HCT116 (cell line): ENCODE measurements around the gene HTRA2. TPM values are rescaled to one million over a fixed set of nuclear protein-coding genes. Genes with fewer than 3 reads are reported as not detected.

Experiments
- ATAC-seq: fragments of 200-7000 bp; cut with Tn5 transposase; 2 replicates; pipeline ENCODE4 v1.9.1; 2020; ENCODE audit warnings: mild to moderate bottlenecking, moderate library complexity
- BruUV-seq: library from RNA; stranded (reverse); fragments of 400-500 nt; replicated peaks from 2 replicates; lab custom pipeline; 2021; lab: Mats Ljungman, UMichigan
- CTCF ChIA-PET: fragments of 300-600 bp; sonication (Branson Sonifier 250); formaldehyde crosslinking; loops from one replicate; lab custom pipeline; 2021; ENCODE audit warnings: antibody characterized with exemption; lab: Charles Lee
- POLR2A ChIA-PET: fragments of 300-600, 350-600 bp; sonication (Branson Sonifier 250); formaldehyde crosslinking; loops from one replicate; lab custom pipeline; 2021; ENCODE audit warnings: antibody characterized with exemption; lab: Charles Lee
- RAD21 ChIA-PET, 2 experiments: fragments of 300-600 bp; sonication (Branson Sonifier 250); formaldehyde crosslinking; loops; one replicate each; lab custom pipeline; 2023; ENCODE audit warnings: low total read pairs in 2 of 2; ENCODE audit not compliant: uncharacterized antibody in 2 of 2, unreplicated experiment in 2 of 2, low non-redundant PET in 1 of 2; lab: Charles Lee
- DNase-seq: peaks from one replicate; pipeline ENCODE4 v3.0.0-alpha.2; 2010; ENCODE audit warnings: low read depth, low spot score
- H2AFZ ChIP-seq: fragments of 200-600 bp; shearing (Covaris generic), sonication (generic); 2 replicates; pipeline ENCODE4 v1.6.1; 2017; ENCODE audit warnings: low read depth, mixed run types, mixed read lengths, antibody characterized with exemption, low read length; ENCODE audit not compliant: poor library complexity, severe bottlenecking
- H3K27ac ChIP-seq: 2 replicates; pipeline ENCODE4 v1.5.1; 2012; ENCODE audit warnings: low read depth, low read length
- H3K27me3 ChIP-seq: fragments of 200-600 bp; sonication (generic); 2 replicates; pipeline ENCODE4 v1.6.1; 2016; ENCODE audit warnings: mixed run types, low read length, mixed read lengths; ENCODE audit not compliant: insufficient read depth
- H3K36me3 ChIP-seq, 2 experiments: fragments of 200-500 bp in 1 of 2; fragments of 200-600 bp in 1 of 2; sonication (Bioruptor generic) in 1 of 2; sonication (generic) in 1 of 2; 2 replicates each; pipeline versions ENCODE4 v1.5.1 to v1.6.1; 2014 to 2016; ENCODE audit warnings: low read length in 2 of 2, inconsistent platforms in 1 of 2, mixed read lengths in 1 of 2, mixed run types in 1 of 2; ENCODE audit not compliant: insufficient read depth in 2 of 2, control insufficient read depth in 1 of 2
- H3K4me1 ChIP-seq, 2 experiments: fragments of 200-600 bp in 1 of 2; sonication (generic) in 1 of 2; 2 replicates each; pipeline versions ENCODE4 v1.5.1 to v1.6.1; 2012 to 2017; ENCODE audit warnings: low read length in 2 of 2, inconsistent platforms in 1 of 2, mild to moderate bottlenecking in 1 of 2, mixed read lengths in 1 of 2, mixed run types in 1 of 2, moderate library complexity in 1 of 2; ENCODE audit not compliant: insufficient read depth in 2 of 2, control insufficient read depth in 1 of 2
- H3K4me2 ChIP-seq: fragments of 200-600 bp; sonication (generic); 2 replicates; pipeline ENCODE4 v1.6.1; 2017; ENCODE audit warnings: mixed run types, low read length, mixed read lengths
- H3K4me3 ChIP-seq, 2 experiments: fragments of 200-600 bp in 1 of 2; sonication (generic) in 1 of 2; replicated peaks in 1 of 2; 2 replicates each; pipeline ENCODE4 v1.5.1; 2011 to 2016; ENCODE audit warnings: low read length in 2 of 2, control low read depth in 1 of 2, low read depth in 1 of 2, mild to moderate bottlenecking in 1 of 2, mixed read lengths in 1 of 2, mixed run types in 1 of 2
- H3K79me2 ChIP-seq: fragments of 200-600 bp; sonication (generic); 2 replicates; pipeline ENCODE4 v1.6.1; 2017; ENCODE audit warnings: mild to moderate bottlenecking, mixed run types, low read length, moderate library complexity, mixed read lengths; ENCODE audit not compliant: insufficient read depth
- H3K9ac ChIP-seq: fragments of 200-600 bp; sonication (generic); 2 replicates; pipeline ENCODE4 v1.6.1; 2016; ENCODE audit warnings: low read length, mixed read lengths
- H3K9me2 ChIP-seq: fragments of 200-600 bp; sonication (generic), shearing (Covaris generic); 2 replicates; pipeline ENCODE4 v1.6.1; 2017; ENCODE audit warnings: mixed run types, mild to moderate bottlenecking, moderate library complexity; ENCODE audit not compliant: insufficient read depth
- H3K9me3 ChIP-seq, 2 experiments: fragments of 200-500 bp in 1 of 2; fragments of 200-600 bp in 1 of 2; sonication (Bioruptor generic) in 1 of 2; sonication (generic) in 1 of 2; 2 replicates each; pipeline ENCODE4 v1.6.1; 2014 to 2017; ENCODE audit warnings: low read length in 2 of 2, mixed read lengths in 2 of 2, inconsistent platforms in 1 of 2, low read depth in 1 of 2, mild to moderate bottlenecking in 1 of 2, mixed run types in 1 of 2, moderate library complexity in 1 of 2; ENCODE audit not compliant: control insufficient read depth in 1 of 2, insufficient read depth in 1 of 2
- H4K20me1 ChIP-seq: fragments of 200-600 bp; sonication (generic), shearing (Covaris generic); 2 replicates; pipeline ENCODE4 v1.6.1; 2017; ENCODE audit warnings: mixed run types, mild to moderate bottlenecking, moderate library complexity; ENCODE audit not compliant: insufficient read depth
- RAD21 ChIP-seq: IDR thresholded peaks from 2 replicates; pipeline ENCODE4 v1.6.1; 2012; ENCODE audit warnings: low read depth, mild to moderate bottlenecking
- SP1 ChIP-seq: IDR thresholded peaks from 2 replicates; pipeline ENCODE4 v1.6.1; 2012; ENCODE audit warnings: low read depth
- ZFX ChIP-seq: fragments of 450-650 bp; IDR thresholded peaks from 2 replicates; pipeline ENCODE4 v1.6.1; 2017
- intact Hi-C: fragments of 100-400 bp; cut with micrococcal nuclease; formaldehyde crosslinking; loops from 2 replicates; pipeline ENCODE4 v1.10.0; 2022
- total RNA-seq: library from RNA; stranded (reverse); gene quantifications from one replicate; pipeline ENCODE4 v1.2.1, GENCODE V29; 2021; ENCODE audit not compliant: unreplicated experiment

The HTRA2 gene
- total RNA-seq, 1 experiment from 2014 or later, result 36.2 TPM

- no peak for DNase-seq
- H3K27ac ChIP-seq, result peak overlapping the region; percentile 91
- H3K9ac ChIP-seq, result peak overlapping the region; percentile 85
- peaks cover 22% of the 10 kb centered on the region for H3K79me2 ChIP-seq
- no peaks in the 10 kb centered on the region for H3K9me3 ChIP-seq
- H3K36me3 ChIP-seq, result peaks cover 3 to 16% of the 10 kb centered on the region in 2 experiments; a peak in 2 of 4 replicates
- TF ChIP-seq SP1, result no peak
- peak; percentile 58; the same call in 1 of the 2 replicates for TF ChIP-seq ZFX
- H3K9me2 ChIP-seq, result no peaks in the 10 kb centered on the region
- H4K20me1 ChIP-seq, result no peaks in the 10 kb centered on the region
- BruUV-seq, result TSS peak; percentile 74
- H3K4me2 ChIP-seq, result peak overlapping the region; percentile 99
- H3K27me3 ChIP-seq, result no peaks in the 10 kb centered on the region
- H2AFZ ChIP-seq, result no peak overlapping the region
- ChIA-PET POLR2A (interaction anchor here (0.9 to 1.8 kb wide), 3 partner anchors 18 to 50 kb away, joined by 3 to 7 read pairs (median 3); partner anchors contain the start of genes AUP1, DQX1, HTRA2 and WBP1), RAD21 (no interaction called here), CTCF (no interaction called here)
- H3K4me1 ChIP-seq, result peaks cover 22 to 41% of the 10 kb centered on the region in 2 experiments
- intact Hi-C loops, result no loop called here
- ATAC-seq, result peak; percentile 48
- H3K4me3 ChIP-seq, result peak overlapping the region; percentile 85 to 93
These were observed 21.7 kb upstream of the HTRA2 start for GRCh38 chr2:74507926-74508520.

DNA sequence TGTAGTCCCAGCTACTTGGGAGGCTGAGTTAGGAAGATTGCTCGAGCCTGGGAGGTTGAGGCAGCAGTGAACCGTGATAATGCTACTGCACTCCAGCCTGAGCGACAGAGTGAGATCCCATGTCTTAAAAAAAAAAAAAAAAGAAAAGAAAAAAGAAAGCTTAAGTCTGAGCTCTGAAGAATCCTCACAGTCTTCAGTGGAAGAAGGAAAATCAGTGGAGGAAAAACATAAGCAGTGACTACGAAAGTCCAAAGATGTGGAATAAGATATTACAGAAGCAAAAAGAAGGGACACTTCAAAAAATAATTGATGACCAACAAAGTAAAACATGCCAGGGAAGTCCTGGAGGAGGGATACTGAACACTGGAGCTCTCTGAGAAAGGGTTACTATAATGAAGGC, 19.5 kb upstream of the HTRA2 start:
- H3K36me3 ChIP-seq, result peaks cover 3 to 8% of the 10 kb centered on the region in 2 experiments; a peak in 1 of 4 replicates
- POLR2A ChIA-PET, result interaction anchor here (1.1 kb wide), 2 partner anchors 10 to 12 kb away, joined by 3 read pairs; no protein-coding TSS in a partner anchor
- H3K4me3 ChIP-seq, result no peak overlapping the region
- BruUV-seq, result no TSS peak
- no peaks in the 10 kb centered on the region for H3K27me3 ChIP-seq
- H3K9ac ChIP-seq, result no peak overlapping the region
- no peak overlapping the region for H3K27ac ChIP-seq
- H4K20me1 ChIP-seq, result no peaks in the 10 kb centered on the region
- no peak for ATAC-seq
- intact Hi-C loops, result no loop called here
- no peaks in the 10 kb centered on the region for H3K9me2 ChIP-seq
- H3K79me2 ChIP-seq, result peaks cover 19% of the 10 kb centered on the region
- no peak overlapping the region for H3K4me2 ChIP-seq
- TF ChIP-seq RAD21, result no peak
- TF ChIP-seq, all 23 proteins: peak for 0
- Histone ChIP-seq H2AFZ (no peak overlapping the region), H3K9me3 (no peaks in the 10 kb centered on the region), H3K4me1 (peaks cover 14 to 27% of the 10 kb centered on the region in 2 experiments; a peak in 3 of 4 replicates)
- CTCF ChIA-PET, result no interaction called here
- RAD21 ChIA-PET, result no interaction called here
- no peak for DNase-seq
